GM18498 (cell line): ENCODE data around the gene CEBPE.
A peak's percentile ranks its signal among the peaks of the same experiment; 100 is the strongest.

ENCODE experiments used
- ATAC-seq: cut with Tn5 transposase; IDR thresholded peaks from one replicate; pipeline ENCODE4 v1.9.1; 2021; ENCODE audit warnings: mild to moderate bottlenecking, moderate library complexity; ENCODE audit not compliant: unreplicated experiment

CEBPE gene

DNA sequence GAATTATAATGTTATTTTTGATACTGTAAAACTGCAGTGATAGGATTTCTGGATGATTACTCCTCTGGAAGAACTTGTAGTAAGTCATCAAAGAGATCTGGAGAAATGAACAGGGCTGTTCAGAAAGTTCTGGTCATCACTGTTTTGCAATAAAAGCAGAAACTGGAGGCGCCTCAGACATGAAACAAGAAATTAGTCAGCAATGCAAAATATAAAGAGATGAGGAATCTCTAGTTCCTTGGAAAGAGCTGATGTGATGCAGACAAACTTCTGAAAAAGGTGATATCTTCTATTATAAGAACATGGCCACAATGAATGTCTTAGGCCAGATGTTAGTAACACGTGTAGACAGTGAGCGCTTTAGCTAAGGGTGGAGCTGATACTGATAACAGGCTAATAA, 33.6 kb downstream of the CEBPE start:
- no peak for ATAC-seq

DNA sequence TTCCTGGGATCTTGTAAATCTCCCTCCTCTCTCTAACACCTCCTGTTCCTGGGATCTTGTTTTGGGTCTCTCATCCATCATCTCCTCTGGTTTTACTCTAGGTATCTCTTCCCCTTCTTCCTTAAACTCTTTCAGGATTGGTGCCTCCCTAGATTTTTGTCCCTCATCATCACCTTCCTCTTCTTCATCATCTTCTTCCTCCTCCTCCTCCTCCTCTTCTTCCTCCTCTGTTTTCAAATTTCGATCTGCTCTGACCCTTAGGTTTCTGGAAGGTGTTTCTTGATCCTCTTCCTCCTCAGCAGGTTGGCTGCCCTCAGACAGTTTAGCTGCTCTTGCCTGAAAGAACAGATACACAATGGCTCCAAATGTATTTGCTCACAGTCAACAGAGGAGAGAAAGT, 38.6 kb downstream of the CEBPE start:
- no peak for ATAC-seq

DNA sequence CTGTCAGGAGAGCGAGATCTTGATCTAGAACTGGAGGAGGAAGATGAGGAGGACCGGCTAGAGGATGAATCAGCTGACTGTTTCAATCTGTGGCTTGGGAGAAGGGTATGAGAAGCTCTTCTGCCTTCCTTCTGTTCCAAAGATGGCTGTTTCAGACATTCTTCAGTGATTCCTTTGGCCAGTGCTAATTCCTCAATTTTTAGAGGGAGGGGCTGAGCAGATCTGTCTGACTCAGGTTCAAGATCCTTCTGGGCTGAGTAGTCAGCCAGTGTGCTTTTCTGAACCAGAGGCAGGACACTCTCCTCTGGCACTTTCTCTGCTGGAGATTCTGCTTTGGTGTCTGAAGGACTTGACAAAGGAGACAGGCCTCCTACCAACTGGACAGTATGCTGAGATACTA, 39.3 kb downstream of the CEBPE start:
- no peak for ATAC-seq

DNA sequence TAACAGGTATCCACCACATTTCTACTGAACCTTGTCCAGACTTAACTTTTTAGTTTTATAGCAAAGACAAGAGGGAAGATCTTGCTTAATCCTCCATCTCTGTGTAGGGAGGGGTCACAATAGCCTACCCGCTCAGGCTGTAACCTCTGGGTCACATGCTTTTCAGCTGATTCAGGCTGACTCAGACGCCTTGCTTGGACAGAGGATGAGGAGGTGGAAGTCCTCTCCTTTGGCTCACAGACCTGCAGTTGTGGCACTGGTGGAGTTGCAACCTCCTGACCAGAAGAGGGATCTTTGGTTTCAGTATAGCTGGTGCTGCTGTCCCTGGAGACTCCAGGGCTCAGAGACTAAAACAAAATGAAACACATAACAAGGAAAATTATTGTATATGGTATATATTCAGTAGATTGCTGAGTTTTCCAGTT, 40.4 kb downstream of the CEBPE start:
- ATAC-seq = no peak

DNA sequence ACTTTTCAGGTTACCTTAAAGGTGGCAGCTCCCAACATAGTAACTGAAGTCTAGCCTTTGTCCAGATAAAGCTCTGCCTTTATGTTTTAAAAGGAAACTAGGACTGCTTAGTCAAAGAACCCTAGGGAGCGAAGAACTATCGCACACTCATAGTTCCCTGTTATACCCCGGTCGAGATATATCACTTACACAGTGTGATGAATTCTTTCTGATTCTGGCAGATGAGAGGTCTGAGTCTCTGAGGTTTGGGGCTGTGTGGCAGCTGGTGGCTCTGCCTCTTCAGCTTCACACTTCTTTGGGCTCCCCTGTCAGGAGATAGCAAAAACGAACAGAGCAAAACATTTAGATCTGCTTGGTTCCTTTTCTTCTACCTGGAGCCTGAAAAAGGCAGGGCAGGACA, 41.1 kb downstream of the CEBPE start:
- no peak for ATAC-seq

DNA sequence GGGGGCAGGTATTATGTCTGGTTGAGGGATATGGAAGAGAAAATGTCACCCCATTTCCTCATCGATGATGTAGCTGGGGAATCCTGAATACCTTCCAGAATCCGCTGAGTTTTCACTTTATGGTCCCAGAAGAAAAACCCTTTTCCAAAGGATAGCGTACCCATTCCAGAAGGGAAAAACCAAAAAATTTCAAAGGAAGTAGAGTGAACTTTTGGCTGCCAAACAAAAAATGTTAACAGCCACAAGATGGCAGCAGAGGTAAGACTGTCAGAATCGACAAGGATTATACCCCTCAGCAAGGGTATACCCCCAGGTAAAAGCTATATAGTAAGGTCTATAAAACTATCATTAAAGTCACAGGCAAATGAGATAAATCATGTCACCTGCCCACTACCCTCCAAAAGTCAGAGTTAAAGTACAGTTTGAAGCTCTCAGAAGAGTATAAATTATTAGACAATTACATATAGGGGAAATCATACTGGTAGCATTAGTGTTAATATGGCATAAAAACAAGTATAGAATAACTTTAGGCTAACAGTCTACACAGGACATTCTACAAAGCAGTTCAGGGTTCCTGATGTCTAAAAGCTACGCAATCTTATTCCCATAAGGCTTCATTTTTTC, 42.2 kb downstream of the CEBPE start:
- ATAC-seq = no peak

DNA sequence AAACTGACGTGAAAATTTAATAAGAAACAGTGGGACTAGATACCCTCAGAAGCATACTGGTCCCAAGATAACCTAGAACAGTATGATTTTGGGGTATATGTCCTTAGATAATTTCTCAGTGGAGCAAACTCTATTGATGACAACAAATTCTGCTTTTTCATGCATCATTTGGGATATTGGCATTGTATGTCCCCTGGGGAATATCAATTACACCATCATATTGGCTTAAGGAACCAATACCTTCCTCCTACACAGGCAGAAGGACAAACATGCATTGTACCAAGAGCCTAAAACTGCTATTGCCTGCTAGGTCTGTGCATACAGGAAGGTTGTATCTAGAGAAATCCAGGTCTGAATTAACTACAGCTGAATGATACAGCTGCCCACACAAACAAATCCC, 44.1 kb downstream of the CEBPE start:
- ATAC-seq = no peak

DNA sequence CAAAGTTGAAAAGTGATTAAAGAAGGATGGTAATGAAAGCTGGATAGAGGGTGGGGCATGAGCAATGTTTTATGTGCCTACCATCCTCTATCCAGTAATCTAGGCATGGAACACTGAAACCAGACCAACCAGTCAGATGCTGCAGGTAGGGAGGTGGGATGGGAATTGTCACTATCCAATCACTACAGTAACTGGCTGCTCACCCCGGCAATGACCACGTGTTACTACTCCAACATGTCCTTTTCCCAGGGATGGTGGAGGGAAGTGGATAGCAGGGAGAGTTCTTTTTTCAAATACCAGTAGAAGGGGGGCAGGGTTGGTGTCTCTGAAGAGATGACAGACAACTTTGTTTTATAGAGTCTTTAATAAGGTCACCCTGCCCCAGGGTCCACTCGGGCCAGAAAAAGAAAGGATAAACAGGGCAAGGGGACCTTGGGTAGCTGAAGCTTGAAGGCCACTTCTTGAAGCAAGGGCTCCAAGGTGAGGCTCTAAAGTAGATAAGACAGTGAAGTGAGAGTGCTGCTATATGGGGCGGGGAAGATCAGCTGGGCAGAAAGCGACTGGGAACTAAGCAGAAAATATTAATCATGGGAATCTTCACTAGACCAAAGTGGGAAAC, 47.0 kb downstream of the CEBPE start:
- ATAC-seq = no peak

DNA sequence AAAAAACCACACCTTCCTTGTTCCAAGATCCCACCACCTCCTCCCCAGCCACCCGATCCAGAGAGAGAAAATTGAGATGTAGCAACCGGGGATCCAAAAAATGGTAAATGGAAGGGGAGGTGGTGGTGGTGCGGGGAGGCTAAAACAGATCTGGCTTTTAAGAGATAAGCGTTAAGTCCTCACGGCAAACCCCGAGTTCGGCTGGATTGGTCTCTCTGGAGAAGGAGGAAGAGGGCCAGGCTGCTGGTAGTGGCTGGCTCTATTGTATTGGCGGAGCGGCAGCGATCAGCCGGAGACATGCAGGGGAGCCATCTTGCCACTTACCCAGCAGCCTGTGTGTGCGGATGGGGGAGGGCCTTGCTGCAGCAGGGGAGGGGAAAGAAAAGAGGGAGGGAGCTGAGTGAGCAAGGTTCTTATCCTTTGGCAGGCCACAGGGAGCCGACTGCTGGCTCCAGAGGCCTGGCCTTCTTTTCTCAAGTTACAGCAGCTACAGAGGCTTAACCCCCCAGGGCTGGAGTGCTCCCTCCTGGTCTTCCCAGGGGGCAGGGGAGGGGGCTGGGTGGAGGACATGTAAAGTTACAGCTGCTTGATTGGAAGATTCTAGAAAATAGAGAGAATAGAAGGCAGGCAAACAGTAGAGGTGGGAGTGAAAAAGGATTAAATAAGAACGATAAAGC, 47.7 kb downstream of the CEBPE start:
- ATAC-seq = peak; percentile 86

DNA sequence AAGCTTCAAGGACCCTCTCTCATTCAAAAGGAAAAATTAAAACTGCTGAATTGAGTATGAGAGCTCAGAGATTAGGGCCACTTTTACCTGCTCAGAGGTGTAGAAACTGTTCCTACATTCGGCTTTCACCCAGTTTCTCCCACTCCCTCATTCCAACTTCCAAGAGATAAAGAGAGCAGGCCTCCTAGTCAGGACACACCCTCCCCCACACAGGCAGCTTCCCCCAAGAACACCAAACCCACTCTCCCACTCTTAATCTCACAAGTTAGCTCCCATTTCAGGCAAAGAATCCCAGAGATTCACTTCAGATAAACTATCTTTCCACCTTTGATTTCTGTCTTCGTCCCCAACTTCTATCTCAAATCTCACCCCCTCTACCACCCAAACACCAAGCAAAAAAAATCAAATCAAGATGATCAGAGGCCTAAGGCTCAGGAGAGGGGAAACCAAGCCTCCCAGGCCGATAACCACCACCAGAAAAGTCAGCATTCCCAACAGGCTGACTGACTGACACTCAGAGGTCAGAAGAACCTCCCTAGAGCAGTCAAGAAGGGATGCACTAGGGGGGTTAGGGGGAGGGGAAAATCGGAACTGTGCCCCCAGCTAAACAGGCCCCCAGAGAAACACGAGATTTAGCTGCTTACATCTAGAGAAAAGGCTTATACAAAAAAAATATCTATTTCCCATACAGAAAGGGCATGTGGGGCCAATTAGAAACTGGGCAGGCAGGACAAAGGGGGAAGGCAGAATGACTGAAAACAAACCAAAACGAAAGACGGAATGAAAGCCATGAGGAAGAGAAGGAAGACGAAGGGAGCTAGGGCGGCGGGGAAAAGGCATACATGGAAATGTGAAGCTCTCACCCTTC, 48.6 kb downstream of the CEBPE start:
- ATAC-seq = no peak

DNA sequence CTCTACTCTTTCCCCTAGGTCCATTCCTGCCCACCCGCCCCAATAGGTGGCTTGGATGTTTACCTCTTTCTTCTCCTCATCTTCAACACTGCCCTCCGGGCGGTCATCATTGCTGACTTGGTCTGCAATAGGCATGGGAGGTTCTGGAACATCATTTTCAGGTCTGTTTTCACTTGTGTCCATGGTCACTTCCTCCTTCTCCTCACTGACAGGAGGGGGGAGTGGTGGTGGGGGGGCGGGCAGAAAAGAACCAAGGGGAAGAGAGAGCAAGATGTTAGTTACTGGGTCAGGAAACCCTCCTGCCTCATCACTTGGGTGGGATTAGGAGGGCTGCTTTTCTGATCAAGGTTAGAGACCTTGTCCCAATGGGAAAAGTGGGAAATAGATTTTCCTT, 49.6 kb downstream of the CEBPE start:
- no peak for ATAC-seq

DNA sequence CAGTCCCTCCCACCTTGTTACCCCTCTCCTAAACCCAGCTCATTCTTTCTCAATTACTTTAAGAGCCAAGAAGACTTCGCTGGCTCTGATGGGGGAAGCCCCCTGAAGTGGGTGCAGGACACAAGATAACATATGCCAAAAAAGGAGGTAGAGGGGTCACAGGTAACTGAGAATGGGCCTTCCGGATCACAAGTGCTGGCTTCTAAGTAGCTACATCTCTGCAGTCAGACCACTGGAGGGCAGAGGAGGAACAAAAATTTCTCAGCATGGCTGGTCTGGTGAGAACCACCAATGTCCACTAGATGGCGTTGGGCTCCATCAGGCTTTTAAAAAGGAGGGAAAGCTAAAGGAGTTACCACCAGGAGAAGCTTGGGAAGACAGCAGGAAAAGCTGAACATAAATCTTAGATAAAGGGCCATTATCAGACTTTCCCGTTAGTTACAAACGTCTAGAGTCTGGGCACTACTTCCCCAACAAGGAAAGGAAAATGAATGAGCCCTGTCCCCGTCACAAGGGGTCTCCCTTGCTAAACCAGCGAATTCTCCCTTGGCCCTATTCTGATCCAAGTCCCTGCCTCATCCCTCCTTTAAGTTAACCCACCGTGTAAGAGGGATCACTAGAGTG, 50.2 kb downstream of the CEBPE start:
- peak; percentile 80 for ATAC-seq

DNA sequence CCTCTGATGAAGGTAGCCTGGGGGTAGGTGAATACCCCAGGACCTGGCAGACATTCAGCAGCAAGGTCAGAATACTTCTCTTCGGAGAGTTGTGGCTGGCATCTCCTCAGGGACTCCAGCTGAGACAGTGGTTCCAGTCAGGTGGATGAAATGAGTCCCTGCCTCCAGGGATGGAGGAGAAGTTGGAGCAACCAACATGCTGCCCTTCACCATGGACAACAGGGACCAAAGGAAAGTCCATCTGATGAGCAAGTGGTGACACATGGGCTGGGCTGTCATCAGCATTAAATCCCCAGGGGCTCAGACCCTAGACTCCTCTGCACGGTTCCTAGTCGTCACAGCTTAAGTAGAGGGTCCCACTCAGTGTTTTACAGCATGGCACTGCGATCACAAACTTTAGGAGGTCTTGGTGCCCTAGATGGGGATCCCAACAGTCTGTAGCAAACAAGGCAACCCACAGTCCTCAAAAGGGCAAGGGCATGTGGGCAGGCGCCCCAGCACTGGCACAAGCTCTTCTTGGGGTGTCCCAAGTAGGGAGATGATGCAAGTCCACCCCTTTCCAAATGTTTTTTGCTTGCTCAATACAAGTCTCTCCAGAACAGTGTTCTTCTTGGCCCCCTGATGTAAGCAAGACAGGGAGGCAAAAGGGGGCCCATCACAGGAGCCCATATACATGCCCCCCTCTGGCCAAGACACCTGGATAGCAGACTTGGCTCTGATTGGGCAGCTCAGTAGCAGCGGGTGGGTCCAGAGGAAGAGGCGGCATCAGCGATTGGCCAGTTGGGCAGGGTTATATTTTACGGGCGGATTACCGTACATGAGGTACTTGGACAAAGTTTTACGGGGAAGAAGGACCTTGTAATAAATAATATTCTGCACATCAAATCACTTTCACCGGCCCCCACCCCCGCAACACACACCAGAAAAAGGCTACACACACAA, 50.9 kb downstream of the CEBPE start:
- ATAC-seq = no peak
